22Rv1 (cell line): ENCODE measurements around the gene P2RY14.

Source experiments
- H3K27ac ChIP-seq: fragments of 450-650 bp; 2 replicates; pipeline ENCODE4 v1.5.1; 2017
- ZFX ChIP-seq: fragments of 450-650 bp; IDR thresholded peaks from 2 replicates; pipeline ENCODE4 v1.6.1; 2017; ENCODE audit warnings: antibody characterized with exemption, borderline replicate concordance
- TF ChIP-seq, protein P1 (sequence below): fragments of 450-650 bp; IDR thresholded peaks from 2 replicates; pipeline ENCODE4 v1.5.1; 2017; ENCODE audit warnings: mild to moderate bottlenecking

The P2RY14 gene

DNA sequence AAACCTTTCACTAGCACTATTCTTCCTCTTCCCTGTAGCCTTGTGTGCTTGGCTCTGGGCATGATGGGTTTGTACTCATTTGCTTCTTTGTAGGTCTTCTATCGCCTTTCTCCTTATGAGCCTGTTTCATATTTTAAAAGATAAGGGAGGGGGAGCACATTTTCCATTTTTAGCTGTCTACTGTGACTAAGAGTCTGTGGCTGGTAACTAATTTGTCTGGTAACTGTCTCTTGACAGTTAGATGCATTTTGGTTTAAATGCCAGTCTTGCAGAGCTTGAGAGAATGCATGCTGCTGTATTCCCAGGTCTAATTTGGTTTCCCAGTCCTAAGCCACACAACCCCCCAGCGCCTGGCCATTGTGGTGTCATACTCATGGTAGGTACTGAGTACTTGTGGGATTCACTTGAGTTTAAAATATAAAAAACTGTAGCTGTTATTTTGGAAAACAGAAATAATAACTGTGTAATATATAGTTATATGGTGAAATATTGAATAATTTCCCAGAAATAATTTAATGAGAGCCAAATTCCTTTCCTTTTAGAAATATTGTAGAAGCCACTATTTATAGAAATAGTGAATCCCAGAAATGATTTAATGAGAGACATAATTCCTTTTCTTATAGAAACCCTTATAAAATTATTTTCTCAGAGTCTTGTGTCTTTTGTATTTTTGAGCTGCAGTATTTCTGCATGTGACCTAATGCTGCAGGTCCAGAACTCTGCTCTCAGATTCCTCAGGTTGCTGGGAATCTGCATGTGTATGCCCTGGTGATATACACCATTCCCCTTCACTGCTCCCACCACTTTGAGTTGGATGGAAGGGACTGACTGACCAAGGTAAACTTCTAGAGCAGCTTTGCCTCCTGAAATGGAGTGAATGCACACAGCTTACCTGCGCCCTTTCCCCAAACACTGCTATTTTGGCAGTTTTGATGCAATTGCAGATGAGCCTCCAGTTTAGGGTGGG, 61.4 kb downstream of the P2RY14 start:
- H3K27ac ChIP-seq, result no peak overlapping the region
- TF ChIP-seq ZFX, result no peak

DNA sequence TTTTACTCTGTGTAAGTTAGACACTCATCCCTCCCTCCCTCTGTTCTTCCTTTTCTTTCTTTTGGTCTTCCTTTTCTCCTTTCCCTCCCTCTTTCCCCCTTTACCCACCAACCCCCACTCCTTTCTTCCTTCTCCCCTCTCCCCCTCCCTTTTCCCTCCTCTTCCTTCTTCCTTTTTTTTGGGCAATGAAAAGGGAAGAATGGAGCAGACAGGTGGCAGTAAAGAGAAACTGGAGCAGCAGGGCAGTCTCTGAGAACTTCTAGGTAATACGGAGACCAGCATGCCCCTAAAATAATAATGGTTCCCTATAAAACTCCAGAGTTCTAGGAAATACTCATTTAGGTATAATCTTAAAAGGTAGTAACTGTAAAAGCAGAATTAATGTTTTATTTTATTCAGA, 63.9 kb downstream of the P2RY14 start:
- H3K27ac ChIP-seq, result no peak overlapping the region
- TF ChIP-seq ZFX, result no peak
- TF ChIP-seq, protein P1, sequence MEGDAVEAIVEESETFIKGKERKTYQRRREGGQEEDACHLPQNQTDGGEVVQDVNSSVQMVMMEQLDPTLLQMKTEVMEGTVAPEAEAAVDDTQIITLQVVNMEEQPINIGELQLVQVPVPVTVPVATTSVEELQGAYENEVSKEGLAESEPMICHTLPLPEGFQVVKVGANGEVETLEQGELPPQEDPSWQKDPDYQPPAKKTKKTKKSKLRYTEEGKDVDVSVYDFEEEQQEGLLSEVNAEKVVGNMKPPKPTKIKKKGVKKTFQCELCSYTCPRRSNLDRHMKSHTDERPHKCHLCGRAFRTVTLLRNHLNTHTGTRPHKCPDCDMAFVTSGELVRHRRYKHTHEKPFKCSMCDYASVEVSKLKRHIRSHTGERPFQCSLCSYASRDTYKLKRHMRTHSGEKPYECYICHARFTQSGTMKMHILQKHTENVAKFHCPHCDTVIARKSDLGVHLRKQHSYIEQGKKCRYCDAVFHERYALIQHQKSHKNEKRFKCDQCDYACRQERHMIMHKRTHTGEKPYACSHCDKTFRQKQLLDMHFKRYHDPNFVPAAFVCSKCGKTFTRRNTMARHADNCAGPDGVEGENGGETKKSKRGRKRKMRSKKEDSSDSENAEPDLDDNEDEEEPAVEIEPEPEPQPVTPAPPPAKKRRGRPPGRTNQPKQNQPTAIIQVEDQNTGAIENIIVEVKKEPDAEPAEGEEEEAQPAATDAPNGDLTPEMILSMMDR, result peak; percentile 18

DNA sequence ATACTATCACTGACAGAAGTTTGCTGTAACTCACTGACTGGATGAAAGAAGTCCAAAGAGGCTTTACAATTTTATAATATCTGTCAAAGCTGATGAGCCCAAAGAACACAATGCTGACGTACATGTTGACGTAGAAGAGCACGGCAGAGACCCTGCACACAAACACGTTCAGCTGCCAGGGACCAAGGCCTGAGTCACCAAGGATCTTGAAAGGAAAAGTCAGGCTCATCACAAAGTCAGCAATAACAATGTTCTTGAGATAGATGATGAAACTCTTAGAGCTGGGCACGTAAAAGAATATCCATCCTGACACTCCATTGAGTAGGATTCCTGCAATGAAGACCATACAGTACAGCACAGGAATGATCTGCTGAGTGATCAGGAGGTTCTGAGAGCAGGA, 64.5 kb downstream of the P2RY14 start:
- no peak overlapping the region for H3K27ac ChIP-seq
- no peak for TF ChIP-seq ZFX
- TF ChIP-seq, protein P1, result no peak

DNA sequence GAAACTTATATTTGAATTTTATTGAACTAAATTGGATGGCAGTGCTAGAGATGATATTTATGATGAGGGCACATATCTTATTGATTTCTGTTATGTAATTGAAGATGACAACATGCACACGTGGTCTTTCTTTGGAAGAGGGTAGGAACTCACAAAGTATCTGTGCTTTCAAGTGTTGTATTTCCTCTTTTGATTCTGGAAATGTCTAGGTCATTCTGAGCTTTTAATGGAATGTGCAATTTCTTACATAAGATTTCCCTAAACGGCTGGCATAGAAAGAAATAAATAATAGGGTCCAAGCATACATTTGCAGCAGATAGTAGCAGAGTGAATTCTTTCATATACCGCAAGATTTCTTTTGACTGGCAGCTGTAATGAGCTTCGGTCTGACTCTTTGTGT, 65.2 kb downstream of the P2RY14 start:
- TF ChIP-seq ZFX, result no peak
- TF ChIP-seq, protein P1, result no peak
- H3K27ac ChIP-seq, result no peak overlapping the region

DNA sequence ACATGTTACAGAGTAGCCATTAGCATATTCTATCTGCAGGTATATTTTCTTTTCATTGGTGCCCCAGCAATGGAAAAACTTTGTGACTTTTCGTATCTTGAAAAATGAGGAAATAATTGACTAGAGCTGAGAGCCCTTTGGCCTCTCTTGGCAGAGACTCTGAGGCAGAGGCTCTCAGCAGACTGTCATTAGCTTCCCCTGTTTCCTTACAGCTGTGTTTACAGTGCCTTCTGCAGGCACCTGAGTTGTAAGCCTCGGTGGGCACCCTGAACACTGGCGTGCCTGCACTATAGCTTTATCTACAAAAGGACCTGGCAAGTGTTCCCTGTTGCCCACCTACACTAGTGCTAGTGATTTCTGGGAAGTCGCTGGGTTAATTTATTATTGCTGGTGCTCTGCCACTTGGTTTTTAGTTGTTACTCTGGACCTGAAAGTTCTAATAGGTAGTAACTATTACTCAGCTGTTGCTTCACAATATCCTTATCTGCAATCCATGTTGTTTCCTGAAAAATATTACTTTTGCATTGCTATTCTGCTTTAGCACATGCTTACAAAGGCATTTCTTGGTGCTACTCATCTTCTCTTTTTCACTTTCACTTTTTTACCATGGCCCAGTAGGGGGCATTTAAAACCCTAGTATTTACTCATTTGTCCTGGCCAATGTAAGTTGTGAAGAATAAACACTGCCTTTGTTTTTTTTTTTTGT, 67.5 kb downstream of the P2RY14 start:
- no peak for TF ChIP-seq ZFX
- TF ChIP-seq, protein P1, result no peak; the same call in 1 of the 2 replicates
- no peak overlapping the region for H3K27ac ChIP-seq

DNA sequence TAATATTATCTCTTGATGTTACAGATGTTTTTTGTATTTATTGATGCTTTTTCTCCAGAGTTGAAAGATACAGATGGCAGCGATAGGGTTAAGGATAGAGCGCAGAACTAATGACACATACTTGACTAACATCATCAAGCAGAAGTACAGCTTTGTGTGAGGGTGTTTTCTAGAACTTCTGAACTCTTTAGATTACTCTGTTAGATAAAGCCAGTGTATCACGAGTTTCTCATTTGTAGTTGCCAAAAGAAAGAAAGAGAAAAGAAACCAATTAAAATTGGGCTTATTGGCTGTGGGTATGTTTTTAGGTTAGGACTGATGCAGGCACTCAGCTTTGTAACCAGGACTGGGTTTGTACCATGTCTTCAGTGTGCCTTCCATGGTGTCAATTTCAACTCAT, 68.7 kb downstream of the P2RY14 start:
- TF ChIP-seq, protein P1, result no peak
- TF ChIP-seq ZFX, result no peak
- H3K27ac ChIP-seq, result no peak overlapping the region

DNA sequence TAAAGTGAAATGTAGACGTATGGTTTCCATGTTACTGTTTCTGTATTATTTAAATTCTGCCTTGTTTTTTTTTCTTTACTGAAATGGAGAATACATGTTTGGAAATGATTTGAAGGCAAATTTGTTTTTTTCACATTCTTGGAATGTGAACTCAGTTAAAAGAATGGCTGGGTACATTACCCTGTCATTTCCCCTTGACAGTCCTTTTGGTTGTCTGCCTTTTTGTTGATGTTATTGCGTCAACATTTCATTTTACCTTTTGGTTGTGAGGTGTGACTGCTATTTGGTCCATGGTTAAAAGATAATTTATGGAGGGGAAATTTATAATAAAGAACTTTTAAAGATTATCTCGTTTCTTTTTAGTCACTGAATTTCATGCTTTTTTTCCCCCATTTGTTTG, 72.1 kb downstream of the P2RY14 start:
- TF ChIP-seq ZFX, result no peak
- TF ChIP-seq, protein P1, result no peak
- H3K27ac ChIP-seq, result no peak overlapping the region
